Suprapubic skin (tissue), 4 donors: ENCODE results near the gene RPGRIP1.

Source experiments
- EP300 ChIP-seq: sonication (generic); formaldehyde crosslinking; IDR thresholded peaks from one replicate; pipeline ENCODE4 v1.6.1; 2017; ENCODE audit warnings: antibody characterized with exemption
- POLR2A ChIP-seq, 2 donors: fragments of 450-650 bp; IDR thresholded peaks; one replicate each; pipeline ENCODE4 v1.6.1; 2017; ENCODE audit warnings: antibody characterized with exemption in 2 of 2, mild to moderate bottlenecking in 2 of 2, moderate library complexity in 2 of 2
- POLR2AphosphoS5 ChIP-seq, 3 donors: sonication (generic); formaldehyde crosslinking; IDR thresholded peaks; one replicate each; pipeline ENCODE4 v1.6.1; 2017; ENCODE audit warnings: antibody characterized with exemption in 3 of 3
- TF ChIP-seq, protein P1 (sequence below), 2 donors: fragments of 200-600 bp in 1 of 2; fragments of 450-650 bp in 1 of 2; sonication (generic) in 1 of 2; IDR thresholded peaks; one replicate each; pipeline ENCODE4 v1.5.1; 2016 to 2019; ENCODE audit warnings: antibody characterized with exemption in 2 of 2, mild to moderate bottlenecking in 1 of 2, moderate library complexity in 1 of 2

- TF ChIP-seq, protein P1, sequence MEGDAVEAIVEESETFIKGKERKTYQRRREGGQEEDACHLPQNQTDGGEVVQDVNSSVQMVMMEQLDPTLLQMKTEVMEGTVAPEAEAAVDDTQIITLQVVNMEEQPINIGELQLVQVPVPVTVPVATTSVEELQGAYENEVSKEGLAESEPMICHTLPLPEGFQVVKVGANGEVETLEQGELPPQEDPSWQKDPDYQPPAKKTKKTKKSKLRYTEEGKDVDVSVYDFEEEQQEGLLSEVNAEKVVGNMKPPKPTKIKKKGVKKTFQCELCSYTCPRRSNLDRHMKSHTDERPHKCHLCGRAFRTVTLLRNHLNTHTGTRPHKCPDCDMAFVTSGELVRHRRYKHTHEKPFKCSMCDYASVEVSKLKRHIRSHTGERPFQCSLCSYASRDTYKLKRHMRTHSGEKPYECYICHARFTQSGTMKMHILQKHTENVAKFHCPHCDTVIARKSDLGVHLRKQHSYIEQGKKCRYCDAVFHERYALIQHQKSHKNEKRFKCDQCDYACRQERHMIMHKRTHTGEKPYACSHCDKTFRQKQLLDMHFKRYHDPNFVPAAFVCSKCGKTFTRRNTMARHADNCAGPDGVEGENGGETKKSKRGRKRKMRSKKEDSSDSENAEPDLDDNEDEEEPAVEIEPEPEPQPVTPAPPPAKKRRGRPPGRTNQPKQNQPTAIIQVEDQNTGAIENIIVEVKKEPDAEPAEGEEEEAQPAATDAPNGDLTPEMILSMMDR (IDR thresholded peaks at IDR 0.05): no peak
- TF ChIP-seq EP300: no peak
- TF ChIP-seq POLR2A (IDR thresholded peaks at IDR 0.05): no peak
- no peak for TF ChIP-seq POLR2AphosphoS5 (IDR thresholded peaks at IDR 0.05)
Measured at GRCh38 chr14:21263284-21264024, 16.4 kb upstream of the RPGRIP1 start.
